OCI-LY3 (cell line): ENCODE results near the gene LRRC9.

Source experiments
- H2AFZ ChIP-seq: fragments of 200-600, 300-600 bp; shearing (Covaris generic); 2 replicates; pipeline ENCODE4 v1.6.0; 2014; ENCODE audit warnings: antibody characterized with exemption, low read depth, low read length
- H3K27ac ChIP-seq: fragments of 200-600, 300-600 bp; sonication (generic); 2 replicates; pipeline ENCODE4 v1.5.1; 2014; ENCODE audit warnings: mild to moderate bottlenecking, low read length, moderate library complexity, mixed read lengths
- H3K27me3 ChIP-seq: fragments of 200-600, 300-600 bp; sonication (generic); 2 replicates; pipeline ENCODE4 v1.6.1; 2014; ENCODE audit warnings: low read depth, low read length, mixed read lengths
- H3K36me3 ChIP-seq: fragments of 200-600, 300-600 bp; sonication (generic); replicated peaks from 2 replicates; pipeline ENCODE3; 2014; ENCODE audit warnings: low read depth, low read length, mixed read lengths
- H3K4me1 ChIP-seq: fragments of 300-600, 200-600 bp; sonication (generic); 2 replicates; pipeline ENCODE4 v1.6.1; 2014; ENCODE audit warnings: low read length, mixed read lengths
- H3K4me2 ChIP-seq: fragments of 200-600, 300-600 bp; sonication (generic); 2 replicates; pipeline ENCODE4 v1.6.1; 2014; ENCODE audit warnings: low read length, mixed read lengths
- H3K4me3 ChIP-seq: fragments of 300-600, 200-600 bp; sonication (generic); 2 replicates; pipeline ENCODE4 v1.5.1; 2014; ENCODE audit warnings: antibody characterized with exemption, mild to moderate bottlenecking, low read length, moderate library complexity
- H3K79me2 ChIP-seq: fragments of 300-600, 200-600 bp; shearing (Covaris generic); 2 replicates; pipeline ENCODE4 v1.6.1; 2014; ENCODE audit warnings: mild to moderate bottlenecking, low read length, mixed read lengths
- H3K9ac ChIP-seq: fragments of 300-600, 200-600 bp; shearing (Covaris generic); 2 replicates; pipeline ENCODE4 v1.6.0; 2014; ENCODE audit warnings: mild to moderate bottlenecking, low read length, moderate library complexity
- H3K9me3 ChIP-seq: fragments of 200-600, 300-600 bp; shearing (Covaris generic); 2 replicates; pipeline ENCODE4 v1.6.1; 2014; ENCODE audit warnings: low read length, mixed read lengths; ENCODE audit not compliant: insufficient read depth
- H4K20me1 ChIP-seq: fragments of 200-600, 300-600 bp; sonication (generic); 2 replicates; pipeline ENCODE4 v1.6.1; 2016; ENCODE audit warnings: low read length, mixed read lengths; ENCODE audit not compliant: insufficient read depth
- EZH2phosphoT487 ChIP-seq: fragments of 200-600 bp; shearing (Covaris generic); IDR thresholded peaks from 2 replicates; pipeline ENCODE4 v1.6.1; 2018; ENCODE audit warnings: antibody characterized with exemption, mixed run types, low read depth
- TF ChIP-seq, protein P1 (sequence below): fragments of 200-600, 300-600 bp; sonication (generic); IDR thresholded peaks from 2 replicates; pipeline ENCODE4 v1.5.1; 2014; ENCODE audit warnings: antibody characterized with exemption, low read length, low read depth

LRRC9 gene

DNA sequence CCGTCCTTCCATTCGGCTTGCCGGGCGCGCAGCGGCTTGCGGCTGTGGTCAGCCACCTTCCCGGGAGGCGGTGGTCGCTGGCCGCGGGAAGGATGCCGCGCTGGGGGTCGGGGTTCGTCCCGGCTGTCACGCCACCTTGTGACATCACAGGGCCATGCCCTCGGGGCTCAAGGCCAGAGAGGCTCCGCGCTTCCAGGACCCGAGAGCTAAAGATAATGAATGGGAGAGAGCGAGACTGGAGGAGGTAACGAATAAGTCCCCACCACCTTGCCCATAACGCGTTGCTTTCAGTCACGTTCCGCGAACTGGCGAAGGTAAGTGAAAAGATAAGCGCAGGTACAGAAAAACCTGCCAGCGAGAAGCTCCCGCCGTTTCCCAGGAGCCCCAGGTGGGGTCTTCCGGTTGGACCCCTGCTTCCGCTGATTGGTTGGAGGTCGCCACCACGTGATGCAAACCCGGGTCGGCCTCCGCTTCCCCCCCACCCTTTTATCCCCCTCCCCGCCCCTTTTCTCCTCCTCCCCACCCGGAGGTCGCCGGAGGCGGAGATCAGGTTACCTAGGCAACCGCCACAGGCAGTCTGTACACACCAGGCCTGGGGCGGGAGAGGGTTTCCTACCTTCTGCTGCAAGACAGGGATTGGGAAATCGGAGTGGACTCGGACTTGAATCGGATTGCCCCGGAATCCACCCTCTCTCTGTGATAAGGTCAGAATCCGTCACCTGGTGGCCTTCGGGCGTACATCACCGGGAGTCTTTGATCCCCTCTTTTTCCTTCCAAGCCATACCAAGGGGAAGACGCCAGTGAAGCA, at the start of gene LRRC9:
TSS of gene LRRC9 (plus strand) at position 575 of the 808 bp plus-strand sequence.
- no peak for TF ChIP-seq EZH2phosphoT487
- TF ChIP-seq, protein P1, sequence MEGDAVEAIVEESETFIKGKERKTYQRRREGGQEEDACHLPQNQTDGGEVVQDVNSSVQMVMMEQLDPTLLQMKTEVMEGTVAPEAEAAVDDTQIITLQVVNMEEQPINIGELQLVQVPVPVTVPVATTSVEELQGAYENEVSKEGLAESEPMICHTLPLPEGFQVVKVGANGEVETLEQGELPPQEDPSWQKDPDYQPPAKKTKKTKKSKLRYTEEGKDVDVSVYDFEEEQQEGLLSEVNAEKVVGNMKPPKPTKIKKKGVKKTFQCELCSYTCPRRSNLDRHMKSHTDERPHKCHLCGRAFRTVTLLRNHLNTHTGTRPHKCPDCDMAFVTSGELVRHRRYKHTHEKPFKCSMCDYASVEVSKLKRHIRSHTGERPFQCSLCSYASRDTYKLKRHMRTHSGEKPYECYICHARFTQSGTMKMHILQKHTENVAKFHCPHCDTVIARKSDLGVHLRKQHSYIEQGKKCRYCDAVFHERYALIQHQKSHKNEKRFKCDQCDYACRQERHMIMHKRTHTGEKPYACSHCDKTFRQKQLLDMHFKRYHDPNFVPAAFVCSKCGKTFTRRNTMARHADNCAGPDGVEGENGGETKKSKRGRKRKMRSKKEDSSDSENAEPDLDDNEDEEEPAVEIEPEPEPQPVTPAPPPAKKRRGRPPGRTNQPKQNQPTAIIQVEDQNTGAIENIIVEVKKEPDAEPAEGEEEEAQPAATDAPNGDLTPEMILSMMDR = no peak
- Histone ChIP-seq H3K4me2 (peak within 1 kb of the TSS; percentile 60), H3K9ac (0 out of 2 replicates have a peak within 1 kb of the TSS, but pooled peaks have one; percentile 21), H3K27me3 (no peaks in the 10 kb centered on the region; the same call in 1 of the 2 replicates), H3K36me3 (no peaks in the 10 kb centered on the region), H3K4me1 (no peaks in the 10 kb centered on the region), H2AFZ (no peak within 1 kb of the TSS), H3K4me3 (peak within 1 kb of the TSS; percentile 69), H4K20me1 (no peaks in the 10 kb centered on the region), H3K79me2 (no peaks in the 10 kb centered on the region), H3K9me3 (no peaks in the 10 kb centered on the region), H3K27ac (no peak within 1 kb of the TSS)

DNA sequence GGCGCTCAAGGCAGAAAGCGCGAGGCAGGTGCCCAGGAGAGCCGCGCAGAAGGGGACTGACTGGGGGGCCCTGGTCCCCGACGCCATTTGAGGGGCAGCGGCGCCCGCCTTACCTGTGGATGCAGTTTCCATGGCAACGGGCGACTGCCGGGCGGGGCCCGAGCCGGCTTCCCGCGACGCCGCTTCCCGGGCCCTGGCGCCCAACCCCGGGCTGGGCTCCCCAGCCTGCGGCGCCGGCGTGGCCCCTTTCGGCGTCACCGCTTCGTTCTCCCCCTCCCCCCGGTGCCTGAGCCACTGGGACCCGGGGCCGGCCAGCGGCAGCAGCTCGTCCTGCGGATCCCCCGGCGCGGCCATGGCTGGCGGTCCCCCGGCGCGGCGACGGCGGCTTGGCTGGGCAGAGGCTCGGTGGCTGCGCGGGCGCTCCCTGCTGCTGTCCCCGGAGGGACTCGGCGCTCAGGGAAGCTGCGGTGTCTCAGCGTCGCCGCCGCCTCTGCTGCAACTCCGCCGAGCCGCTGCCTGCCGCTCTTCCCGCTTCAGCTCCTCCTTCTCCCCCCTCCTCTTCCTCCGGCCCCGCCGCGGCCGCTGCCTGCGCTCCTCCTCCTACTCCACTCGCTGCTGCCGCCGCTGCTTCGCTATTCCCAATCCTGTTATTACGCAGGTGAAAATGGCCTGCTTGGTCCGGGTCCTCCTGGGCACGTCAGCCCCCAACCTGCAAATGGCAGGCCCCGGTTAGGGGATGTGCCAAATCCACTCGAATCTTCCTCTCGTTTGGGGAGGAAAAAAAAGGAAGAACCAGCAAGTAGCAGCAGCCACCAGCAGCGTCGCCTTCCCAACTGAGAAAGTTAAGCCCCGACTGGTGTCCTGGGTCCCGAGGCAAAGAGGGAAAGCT, 49.4 kb upstream of the LRRC9 start, which contains the start of gene RTN1:
TSS of gene RTN1 (minus strand) at position 500 of the 889 bp plus-strand sequence. CDS start at position 354, 146 bp downstream.
- no peaks in the 10 kb centered on the region for H3K9me3 ChIP-seq
- peak within 1 kb of the TSS; percentile 79 for H3K4me3 ChIP-seq
- H3K27ac ChIP-seq = no peak within 1 kb of the TSS
- no peaks in the 10 kb centered on the region for H4K20me1 ChIP-seq
- peak within 1 kb of the TSS; percentile 81; the same call in 1 of the 2 replicates for H2AFZ ChIP-seq
- peak within 1 kb of the TSS; percentile 39; the same call in 1 of the 2 replicates for H3K9ac ChIP-seq
- no peaks in the 10 kb centered on the region for H3K79me2 ChIP-seq
- H3K36me3 ChIP-seq = no peaks in the 10 kb centered on the region
- no peak for TF ChIP-seq EZH2phosphoT487
- TF ChIP-seq, protein P1 = no peak
- H3K4me1 ChIP-seq = no peaks in the 10 kb centered on the region
- H3K4me2 ChIP-seq = peak within 1 kb of the TSS; percentile 67
- no peaks in the 10 kb centered on the region for H3K27me3 ChIP-seq

DNA sequence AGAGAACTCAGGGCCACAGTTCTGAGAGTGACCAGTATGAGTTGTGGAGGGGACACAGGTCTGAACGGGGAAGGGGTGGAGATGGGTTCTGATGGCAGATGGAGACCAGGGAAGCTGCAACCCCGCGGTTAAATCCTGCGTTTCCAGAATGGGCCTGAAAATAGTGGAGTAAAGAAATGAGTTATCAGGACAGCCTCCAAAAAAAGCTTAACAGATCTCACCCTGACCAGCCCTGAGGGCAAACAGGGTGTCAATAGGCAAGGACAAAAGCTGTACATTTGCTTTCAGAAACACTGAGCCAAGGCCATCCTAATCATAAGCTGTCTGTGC, 48.8 kb upstream of the LRRC9 start:
- H3K4me2 ChIP-seq = peak overlapping the region; percentile 67
- H2AFZ ChIP-seq = peak overlapping the region; percentile 81; the same call in 1 of the 2 replicates
- no peaks in the 10 kb centered on the region for H4K20me1 ChIP-seq
- H3K9me3 ChIP-seq = no peaks in the 10 kb centered on the region
- H3K27ac ChIP-seq = no peak overlapping the region
- H3K27me3 ChIP-seq = no peaks in the 10 kb centered on the region
- H3K4me3 ChIP-seq = peak overlapping the region; percentile 79
- no peaks in the 10 kb centered on the region for H3K36me3 ChIP-seq
- H3K9ac ChIP-seq = peak overlapping the region; percentile 39; the same call in 1 of the 2 replicates
- TF ChIP-seq, protein P1 = no peak
- no peak for TF ChIP-seq EZH2phosphoT487
- H3K79me2 ChIP-seq = no peaks in the 10 kb centered on the region
- no peaks in the 10 kb centered on the region for H3K4me1 ChIP-seq

DNA sequence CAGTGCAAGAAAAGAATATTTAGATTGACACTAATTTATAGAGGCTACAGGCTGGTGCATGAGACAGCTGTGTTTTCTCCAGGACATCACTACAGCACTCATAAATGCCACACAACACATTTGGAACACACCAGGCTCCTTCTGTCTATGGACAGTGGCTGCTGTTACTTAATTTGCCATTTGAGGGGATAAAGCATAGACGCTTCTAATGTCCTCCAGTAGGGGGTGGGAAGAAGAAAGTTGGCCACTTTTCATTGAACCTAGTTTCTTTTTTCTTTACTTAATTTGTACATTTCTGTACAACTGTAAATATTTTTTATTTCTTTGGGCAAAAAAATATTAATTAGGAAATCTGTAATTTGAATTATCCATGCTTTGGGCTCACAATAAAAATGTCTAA, 37.0 kb upstream of the LRRC9 start:
- H3K9me3 ChIP-seq = no peaks in the 10 kb centered on the region
- no peaks in the 10 kb centered on the region for H3K27me3 ChIP-seq
- no peak overlapping the region for H2AFZ ChIP-seq
- no peaks in the 10 kb centered on the region for H3K36me3 ChIP-seq
- no peaks in the 10 kb centered on the region for H3K4me1 ChIP-seq
- H3K79me2 ChIP-seq = no peaks in the 10 kb centered on the region
- no peak overlapping the region for H3K4me2 ChIP-seq
- no peak for TF ChIP-seq EZH2phosphoT487
- TF ChIP-seq, protein P1 = no peak; the same call in 1 of the 2 replicates
- no peak overlapping the region for H3K27ac ChIP-seq
- H3K9ac ChIP-seq = no peak overlapping the region
- H3K4me3 ChIP-seq = no peak overlapping the region
- no peaks in the 10 kb centered on the region for H4K20me1 ChIP-seq
